ENCODE measurements around the gene LYPLA2.
"Not testable (repeated sequence)": the region's sequence is repeated elsewhere in the genome, so short reads cannot be mapped to it uniquely, and the experiment has no call there.

Gene LYPLA2

GRCh38 chr1:23801338-23801748 lies 10.4 kb downstream of the LYPLA2 start:
- no peak for DNase-seq

DNA sequence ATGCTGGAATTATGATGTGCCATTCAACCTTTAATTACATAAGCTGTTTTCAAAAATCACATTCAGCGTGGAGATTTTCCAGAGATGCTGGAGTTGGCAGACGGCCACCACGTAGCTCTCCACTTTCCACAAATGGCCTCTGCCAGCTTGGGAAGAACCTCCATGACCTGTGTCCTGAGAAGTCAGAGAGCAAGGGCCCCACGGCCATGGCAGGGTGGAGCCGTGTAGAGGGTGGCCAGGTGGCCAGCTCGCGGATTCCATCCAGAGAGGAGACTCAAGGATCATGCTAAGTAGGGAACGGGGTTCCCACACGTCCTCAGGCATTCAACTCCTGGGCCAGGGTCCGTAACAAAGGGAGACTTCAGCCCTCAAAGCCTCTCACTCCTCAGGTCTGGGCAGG lies 10.9 kb downstream of the LYPLA2 start:
- DNase-seq = no peak

DNA sequence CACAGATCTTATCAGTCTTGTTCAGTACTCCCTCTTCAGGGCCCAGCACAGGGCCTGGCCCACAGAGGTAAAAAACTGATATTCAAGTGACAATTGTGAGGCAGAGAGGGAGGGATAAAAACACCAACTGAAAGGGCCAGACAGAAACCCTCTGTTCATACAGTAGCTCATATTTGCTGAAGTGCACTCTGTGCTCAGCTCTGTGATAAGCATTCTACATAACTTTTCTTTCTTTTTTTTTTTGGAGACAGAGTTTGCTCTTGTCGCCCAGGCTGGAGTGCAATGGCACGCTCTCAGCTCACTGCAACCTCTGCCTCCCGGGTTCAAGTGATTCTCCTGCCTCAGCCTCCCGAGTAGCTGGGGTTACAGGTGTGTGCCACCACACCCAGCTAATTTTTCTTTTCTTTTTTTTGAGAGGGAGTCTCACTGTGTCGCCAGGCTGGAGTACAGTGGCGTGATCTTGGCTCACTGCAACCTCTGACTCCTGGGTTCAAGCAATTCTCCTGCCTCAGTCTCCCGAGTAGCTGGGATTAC lies 11.9 kb downstream of the LYPLA2 start:
- DNase-seq = not testable (repeated sequence)

DNA sequence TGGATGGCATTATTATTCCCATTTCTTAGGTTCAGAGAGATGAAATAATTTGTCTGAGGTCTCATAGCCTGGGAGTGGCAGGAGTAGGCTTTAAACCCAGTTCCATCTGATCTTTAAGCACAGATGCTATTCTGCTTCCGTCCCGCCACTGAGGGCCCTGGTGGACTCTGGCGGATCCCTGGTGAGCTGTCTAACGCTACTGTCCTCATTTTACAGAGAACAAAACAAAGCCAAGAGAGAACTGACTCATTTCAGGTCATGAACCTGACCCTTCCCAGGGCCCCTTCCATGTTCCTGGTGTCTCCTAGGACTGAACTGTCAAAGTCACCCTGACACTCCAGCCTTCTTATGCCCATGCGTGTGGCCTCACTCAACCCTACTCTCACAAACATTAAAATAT lies 12.7 kb downstream of the LYPLA2 start:
- no peak for DNase-seq

- DNase-seq = no peak
These were observed 13.4 kb downstream of the LYPLA2 start for GRCh38 chr1:23804183-23804835.

GRCh38 chr1:23805025-23805424 lies 14.1 kb downstream of the LYPLA2 start:
- DNase-seq = no peak

DNA sequence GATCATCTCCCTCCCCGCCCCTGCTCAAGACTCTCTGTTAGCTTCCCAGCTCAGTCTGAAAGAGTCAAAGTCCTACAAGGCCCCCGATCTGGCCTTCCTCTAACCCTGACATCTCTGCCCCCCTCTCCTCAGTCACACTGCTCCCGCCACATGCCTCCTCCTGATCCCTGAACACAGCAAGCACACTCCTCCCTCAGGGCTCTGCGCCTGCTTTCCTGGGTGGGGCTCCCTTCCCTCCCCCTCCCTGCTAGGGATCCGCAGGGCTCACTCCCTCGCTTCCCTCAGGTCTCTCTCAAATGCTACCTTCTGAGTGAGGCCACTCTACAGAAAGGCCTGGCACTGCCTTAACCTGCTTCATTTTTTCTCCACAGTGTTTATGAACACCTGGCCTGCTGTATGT lies 15.3 kb downstream of the LYPLA2 start:
- DNase-seq = no peak

- no peak for DNase-seq
These were observed 16.5 kb downstream of the LYPLA2 start for GRCh38 chr1:23807453-23807852.

DNA sequence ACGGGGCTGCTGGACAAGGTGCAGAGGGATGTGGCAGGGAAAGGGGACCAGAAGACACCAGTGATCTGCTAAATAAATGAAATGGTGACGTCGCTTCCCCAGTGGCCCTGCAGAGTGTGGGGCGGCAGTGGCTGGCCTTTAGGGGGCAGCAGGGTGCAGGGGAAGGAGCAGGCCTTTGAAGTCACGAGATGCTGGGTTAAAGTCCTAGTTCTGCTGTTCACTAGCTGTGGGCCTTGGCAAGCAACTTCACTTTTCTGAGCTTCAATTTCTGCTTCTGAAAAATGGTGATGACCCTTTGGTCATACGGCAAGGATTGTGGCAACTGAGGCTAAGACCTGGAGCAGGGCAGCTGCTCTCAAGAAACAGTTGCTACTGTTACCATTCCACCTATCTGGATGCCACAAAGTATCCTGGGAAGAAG lies 18.8 kb downstream of the LYPLA2 start:
- peak; percentile 52 for DNase-seq

GRCh38 chr1:23810818-23811540 lies 20.0 kb downstream of the LYPLA2 start:
- DNase-seq = no peak

- DNase-seq = no peak
These were observed 23.1 kb downstream of the LYPLA2 start for GRCh38 chr1:23814016-23814415.

GRCh38 chr1:23816361-23816760 lies 25.4 kb downstream of the LYPLA2 start:
- no peak for DNase-seq

DNA sequence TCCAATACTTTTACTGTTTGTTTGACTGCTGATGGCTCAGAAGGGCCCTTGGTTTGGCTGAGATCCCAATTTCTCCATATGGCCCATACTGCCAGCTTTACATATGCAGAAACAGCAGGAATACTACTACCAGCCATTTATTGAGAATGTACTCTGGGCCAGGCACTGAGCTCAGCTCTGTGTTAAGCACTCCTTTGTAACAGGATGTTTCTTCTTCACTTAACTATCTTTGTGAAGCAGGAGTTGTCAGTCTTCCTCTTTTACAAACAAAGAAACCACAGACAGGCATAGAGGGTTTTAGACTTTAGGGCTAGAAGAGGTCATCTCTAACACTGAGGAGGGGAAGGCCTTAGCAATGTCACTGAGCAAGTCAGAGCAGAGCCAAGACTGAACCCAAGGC lies 26.0 kb downstream of the LYPLA2 start:
- no peak for DNase-seq

- DNase-seq = no peak
These were observed 26.7 kb downstream of the LYPLA2 start for GRCh38 chr1:23817633-23818032.

DNA sequence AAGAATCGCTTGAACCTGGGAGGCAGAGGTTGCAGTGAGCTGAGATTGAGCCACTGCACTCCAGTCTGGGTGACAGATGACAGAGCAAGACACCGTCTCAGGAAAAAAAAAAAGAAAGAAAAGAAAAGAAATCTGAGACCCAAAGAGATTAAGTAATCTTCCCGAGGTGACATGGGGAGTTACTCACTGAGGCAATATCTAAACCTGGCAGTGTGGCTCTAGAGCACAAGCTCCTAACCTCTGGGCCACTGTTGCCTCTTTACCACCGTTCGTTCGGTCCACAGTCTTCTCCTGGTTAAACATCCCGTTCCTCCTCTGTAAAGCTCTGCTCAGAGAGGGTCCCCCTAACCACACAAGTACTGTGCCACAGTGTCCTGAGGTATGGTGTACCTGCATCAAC lies 32.8 kb downstream of the LYPLA2 start:
- no peak for DNase-seq

GRCh38 chr1:23824711-23825075 lies 33.7 kb downstream of the LYPLA2 start:
- DNase-seq = no peak

GRCh38 chr1:23825076-23825761 lies 34.3 kb downstream of the LYPLA2 start, which contains the start of gene HMGCL:
Gene HMGCL, minus strand, starts transcription at chr1:23825429. Its CDS starts 14 bp downstream, at chr1:23825415.
- DNase-seq = peak; percentile 86

DNA sequence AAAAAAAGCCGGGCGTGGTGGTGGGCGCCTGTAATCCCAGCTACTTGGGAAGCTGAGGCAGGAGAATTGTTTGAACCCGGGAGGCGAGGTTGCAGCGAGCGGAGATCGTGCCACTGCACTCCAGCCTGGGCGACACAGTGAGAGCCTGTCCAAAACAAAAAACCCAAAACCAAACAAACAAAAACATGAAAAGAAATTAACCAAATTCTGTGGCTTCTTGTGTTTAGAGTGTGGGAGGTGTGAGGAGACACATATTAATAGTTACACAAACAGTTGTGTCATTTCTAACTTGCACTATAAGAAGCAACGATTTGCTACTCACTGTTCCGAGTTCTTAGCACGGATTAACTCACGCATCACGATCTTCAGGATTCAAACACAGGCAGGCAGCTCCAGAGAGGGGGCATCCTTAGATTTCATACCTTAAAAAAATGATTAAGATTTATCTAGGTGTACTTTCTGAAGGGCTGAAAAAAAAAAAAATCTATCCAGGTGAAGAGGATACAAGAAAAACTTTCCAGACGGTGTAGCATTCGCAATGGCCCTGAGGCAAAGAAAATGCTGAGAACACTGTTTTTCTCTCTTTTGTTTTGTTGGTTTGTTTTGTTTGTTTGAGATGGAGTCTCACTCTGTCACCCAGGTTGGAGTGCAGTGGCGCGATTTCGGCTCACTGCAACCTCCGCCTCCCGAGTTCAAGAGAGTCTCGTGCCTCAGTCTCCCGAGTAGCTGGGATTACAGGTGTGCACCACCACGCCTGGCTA lies 35.0 kb downstream of the LYPLA2 start:
- no peak for DNase-seq

GRCh38 chr1:23826590-23826989 lies 35.6 kb downstream of the LYPLA2 start:
- not testable (repeated sequence) for DNase-seq

GRCh38 chr1:23827717-23828116 lies 36.8 kb downstream of the LYPLA2 start:
- DNase-seq = no peak

GRCh38 chr1:23834156-23834555 lies 43.2 kb downstream of the LYPLA2 start:
- not testable (repeated sequence) for DNase-seq

DNA sequence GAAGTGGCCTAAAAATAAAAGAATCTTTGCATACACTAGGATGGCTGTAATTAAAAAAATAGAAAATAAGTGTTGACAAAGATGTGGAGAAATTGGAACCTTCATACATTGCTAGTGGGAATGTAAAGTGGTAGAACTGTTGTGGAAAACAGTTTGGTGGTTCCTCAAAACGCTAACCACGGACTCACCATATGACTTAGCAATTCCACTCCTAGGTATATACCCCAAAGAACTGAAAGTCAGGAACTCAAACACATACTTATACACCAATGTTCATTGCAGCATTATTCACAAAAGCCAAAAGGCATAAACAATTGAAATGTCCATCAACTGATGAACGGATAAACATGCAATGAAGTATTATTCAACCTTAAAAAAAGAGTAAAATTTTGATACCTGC lies 45.1 kb downstream of the LYPLA2 start:
- no peak for DNase-seq

DNA sequence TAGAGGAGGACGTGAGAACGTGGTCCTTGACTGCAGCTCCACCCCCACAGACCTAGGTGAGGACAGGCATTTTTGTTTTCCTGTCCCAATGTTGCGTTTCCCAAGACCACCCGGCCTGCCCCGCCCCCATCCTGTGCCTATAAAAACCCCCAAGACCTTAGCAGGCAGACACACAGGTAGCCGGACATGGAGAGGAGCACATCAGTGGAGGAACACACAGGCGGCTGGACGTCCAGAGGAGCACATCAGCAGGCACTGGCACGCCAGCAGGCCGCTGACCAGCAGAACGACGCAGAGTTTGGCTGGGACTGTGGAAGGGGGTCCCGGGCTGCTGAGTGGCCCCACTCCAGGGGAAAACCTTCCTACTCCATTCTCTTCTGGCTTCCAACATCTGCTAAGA lies 47.0 kb downstream of the LYPLA2 start:
- DNase-seq = no peak

Measured in fibroblast of skin of right quadriceps (primary cell).